Camera-type eye (tissue), 1 donor: Measurements from ENCODE around the gene PYURF. TPM values are rescaled to one million over a fixed set of nuclear protein-coding genes. Genes with fewer than 3 reads are reported as not detected.

Experiments used
- total RNA-seq: library from RNA; depleted of rRNA; stranded (reverse); fragments of >200 nt; gene quantifications from one replicate; pipeline ENCODE4 v1.2.3, GENCODE V29; 2014

PYURF gene, protein sequence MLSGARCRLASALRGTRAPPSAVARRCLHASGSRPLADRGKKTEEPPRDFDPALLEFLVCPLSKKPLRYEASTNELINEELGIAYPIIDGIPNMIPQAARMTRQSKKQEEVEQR
- total RNA-seq = 66.1 TPM

DNA sequence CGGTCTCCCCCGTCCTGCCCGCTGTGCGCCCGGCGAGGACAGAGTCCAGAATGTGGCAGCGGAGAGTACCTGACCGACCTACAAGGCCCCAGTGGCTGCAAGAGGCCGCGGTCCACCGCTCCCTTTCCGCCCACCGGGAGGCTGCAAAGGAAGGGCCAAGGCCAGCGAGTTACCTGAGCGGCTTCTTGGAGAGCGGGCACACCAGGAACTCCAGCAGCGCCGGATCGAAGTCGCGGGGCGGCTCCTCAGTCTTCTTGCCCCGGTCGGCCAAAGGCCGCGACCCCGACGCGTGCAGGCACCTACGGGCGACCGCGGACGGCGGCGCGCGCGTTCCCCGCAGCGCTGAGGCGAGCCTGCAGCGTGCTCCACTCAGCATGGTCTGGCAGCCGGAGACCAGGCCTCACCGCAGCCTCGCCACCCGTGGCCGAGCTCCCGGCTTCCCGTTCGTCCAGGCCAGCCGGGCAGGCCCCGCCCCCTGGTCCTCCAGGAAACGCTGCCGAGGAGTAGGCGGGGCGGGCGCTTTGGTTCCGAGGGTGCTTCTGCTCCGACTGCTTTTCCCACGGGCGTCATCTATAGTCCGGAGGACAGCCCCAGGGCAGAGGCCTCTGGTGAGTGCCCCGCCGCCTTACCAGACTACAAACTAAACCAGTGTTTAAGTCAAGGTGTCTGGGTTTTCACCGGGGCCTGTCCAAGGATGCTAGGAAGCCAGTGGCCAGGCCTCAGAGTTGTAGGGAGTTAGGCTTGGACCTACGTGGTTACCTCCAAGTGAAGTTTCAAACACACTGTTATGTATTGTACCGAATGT lies at the start of gene PYURF:
TSS of gene PYURF (minus strand) at position 452 of the 805 bp plus-strand sequence. CDS start at position 376, 76 bp downstream.

Other genes starting within 250 kb of the PYURF start
- 54.4 TPM for gene PPM1K, start 239.2 kb downstream of the PYURF start, total RNA-seq
- 7.9 TPM for gene HERC6, start 144.9 kb downstream of the PYURF start, total RNA-seq
- gene HERC5, start 66.7 kb downstream of the PYURF start, total RNA-seq = 4.2 TPM
- gene HERC3, start 68.7 kb upstream of the PYURF start, total RNA-seq = 47.0 TPM
- gene NAP1L5, start 174.1 kb upstream of the PYURF start, total RNA-seq = 24.5 TPM